SK-N-SH (cell line): Measurements from ENCODE around the gene LYRM7. TPM values are rescaled to one million over a fixed set of nuclear protein-coding genes. Genes with fewer than 3 reads are reported as not detected.

Experiments used
- CTCF ChIA-PET: fragments of 300-600, 350-600 bp; formaldehyde crosslinking; extraction: SDS; loops from one replicate; lab custom pipeline; 2021; lab: Yijun Ruan, JAX
- POLR2A ChIA-PET: fragments of 350-600 bp; sonication (Branson Sonifier 250); formaldehyde crosslinking; extraction: SDS; loops from one replicate; lab custom pipeline; 2020; ENCODE audit warnings: antibody characterized with exemption, inconsistent platforms; lab: Yijun Ruan, JAX
- DNase-seq: peaks from one replicate; pipeline ENCODE4 v3.0.0; 2012
- H2AFZ ChIP-seq: fragments of 200-600 bp; sonication (generic); 2 replicates; pipeline ENCODE4 v1.8.1; 2016; ENCODE audit warnings: antibody characterized with exemption, mild to moderate bottlenecking, low read depth
- H3F3A ChIP-seq: fragments of 200-600 bp; sonication (generic); replicated peaks from 2 replicates; pipeline ENCODE3; 2016; ENCODE audit warnings: antibody characterized with exemption, mild to moderate bottlenecking; ENCODE audit not compliant: insufficient read depth
- H3K27ac ChIP-seq, 2 experiments: fragments of 200-500 bp in 1 of 2; fragments of 200-600 bp in 1 of 2; sonication (Bioruptor generic) in 1 of 2; sonication (generic), shearing (Covaris generic) in 1 of 2; 2 replicates each; pipeline versions ENCODE4 v1.5.1 to v1.6.1; 2014 to 2016; ENCODE audit warnings: low read depth in 2 of 2, inconsistent platforms in 1 of 2, low read length in 1 of 2, mild to moderate bottlenecking in 1 of 2, mixed read lengths in 1 of 2
- H3K27me3 ChIP-seq: fragments of 200-600 bp; sonication (generic), shearing (Covaris generic); 2 replicates; pipeline ENCODE4 v1.6.1; 2016; ENCODE audit warnings: mixed run types; ENCODE audit not compliant: insufficient read depth
- H3K36me3 ChIP-seq, 2 experiments: fragments of 200-500 bp in 1 of 2; fragments of 200-600 bp in 1 of 2; sonication (Bioruptor generic) in 1 of 2; sonication (generic) in 1 of 2; replicated peaks in 1 of 2; 2 replicates each; pipeline versions ENCODE3 to v1.5.1; 2014 to 2016; ENCODE audit warnings: low read length in 1 of 2, mild to moderate bottlenecking in 1 of 2; ENCODE audit not compliant: insufficient read depth in 2 of 2, control insufficient read depth in 1 of 2
- H3K4me1 ChIP-seq, 2 experiments: fragments of 200-500 bp in 1 of 2; fragments of 200-600 bp in 1 of 2; sonication (Bioruptor generic) in 1 of 2; sonication (generic), shearing (Covaris generic) in 1 of 2; 2 replicates each; pipeline versions ENCODE4 v1.5.1 to v1.6.1; 2014 to 2016; ENCODE audit warnings: low read depth in 1 of 2, low read length in 1 of 2, mixed run types in 1 of 2; ENCODE audit not compliant: insufficient read depth in 2 of 2, control insufficient read depth in 1 of 2
- H3K4me2 ChIP-seq: fragments of 200-600 bp; sonication (generic), shearing (Covaris generic); 2 replicates; pipeline ENCODE4 v1.6.1; 2017; ENCODE audit warnings: mixed run types
- H3K4me3 ChIP-seq, 2 experiments: fragments of 200-500 bp in 1 of 2; fragments of 200-600 bp in 1 of 2; sonication (Bioruptor generic) in 1 of 2; sonication (generic), shearing (Covaris generic) in 1 of 2; 2 replicates each; pipeline versions ENCODE4 v1.5.1 to v1.8.1; 2014 to 2016; ENCODE audit warnings: low read depth in 2 of 2, inconsistent platforms in 1 of 2, low read length in 1 of 2, mild to moderate bottlenecking in 1 of 2, mixed read lengths in 1 of 2, moderate library complexity in 1 of 2
- H3K79me2 ChIP-seq: fragments of 200-600 bp; sonication (generic); 2 replicates; pipeline ENCODE4 v1.8.1; 2017; ENCODE audit warnings: mild to moderate bottlenecking; ENCODE audit not compliant: insufficient read depth
- H3K9ac ChIP-seq: fragments of 200-600 bp; sonication (generic); 2 replicates; pipeline ENCODE4 v1.6.1; 2017; ENCODE audit warnings: mixed run types
- H3K9me2 ChIP-seq: fragments of 200-600 bp; sonication (generic); 2 replicates; pipeline ENCODE4 v1.6.1; 2017; ENCODE audit warnings: mixed run types
- H3K9me3 ChIP-seq: fragments of 200-600 bp; sonication (generic); 2 replicates; pipeline ENCODE4 v1.6.1; 2017; ENCODE audit warnings: mixed run types, mild to moderate bottlenecking, moderate library complexity
- H4K20me1 ChIP-seq: fragments of 200-600 bp; sonication (generic); 2 replicates; pipeline ENCODE4 v1.6.1; 2017; ENCODE audit warnings: mild to moderate bottlenecking, mixed run types; ENCODE audit not compliant: insufficient read depth
- CHD2 ChIP-seq: fragments of 150-350 bp; IDR thresholded peaks from 2 replicates; pipeline ENCODE4 v1.6.1; 2018; ENCODE audit warnings: low read length; ENCODE audit not compliant: partially characterized antibody
- CTCF ChIP-seq: fragments of 200-600 bp; sonication (generic); IDR thresholded peaks from 2 replicates; pipeline ENCODE4 v1.6.1; 2017; ENCODE audit warnings: antibody characterized with exemption, mild to moderate bottlenecking, moderate library complexity
- EP300 ChIP-seq, 2 experiments: IDR thresholded peaks; 2 replicates each; pipeline versions ENCODE4 v1.4.0 to v1.6.1; 2012; ENCODE audit warnings: borderline replicate concordance in 1 of 2, low read depth in 1 of 2, low read length in 1 of 2
- FOXJ3 ChIP-seq: sonication (generic); formaldehyde crosslinking; IDR thresholded peaks from 2 replicates; pipeline ENCODE4 v1.5.1; 2020; ENCODE audit warnings: mild to moderate bottlenecking, missing genetic modification reagents
- FOXM1 ChIP-seq: IDR thresholded peaks from 2 replicates; pipeline ENCODE4 v1.4.0; 2012; ENCODE audit warnings: low read depth, mild to moderate bottlenecking
- GABPA ChIP-seq: IDR thresholded peaks from 2 replicates; pipeline ENCODE4 v1.4.0; 2012; ENCODE audit warnings: low read depth, mild to moderate bottlenecking
- GATA2 ChIP-seq: sonication (generic); formaldehyde crosslinking; IDR thresholded peaks from 2 replicates; pipeline ENCODE4 v1.5.0; 2020; ENCODE audit warnings: mild to moderate bottlenecking, missing genetic modification reagents
- MXI1 ChIP-seq: IDR thresholded peaks from 2 replicates; pipeline ENCODE4 v1.6.1; 2012; ENCODE audit warnings: mild to moderate bottlenecking, low read depth, low read length, improper control_type of control experiment
- NFIC ChIP-seq: IDR thresholded peaks from 2 replicates; pipeline ENCODE4 v1.4.0; 2012; ENCODE audit warnings: borderline replicate concordance
- POLR2AphosphoS5 ChIP-seq: IDR thresholded peaks from 2 replicates; pipeline ENCODE4 v1.6.1; 2012; ENCODE audit warnings: low read depth, low read length
- RAD21 ChIP-seq: IDR thresholded peaks from 2 replicates; pipeline ENCODE4 v1.6.1; 2012; ENCODE audit warnings: mild to moderate bottlenecking, low read length
- RCOR1 ChIP-seq: fragments of 150-350 bp; IDR thresholded peaks from 2 replicates; pipeline ENCODE4 v1.6.1; 2017; ENCODE audit warnings: antibody characterized with exemption, low read length
- RFX5 ChIP-seq: IDR thresholded peaks from 2 replicates; pipeline ENCODE4 v1.6.1; 2012; ENCODE audit warnings: mild to moderate bottlenecking, improper control_type of control experiment, low read length
- RXRA ChIP-seq: IDR thresholded peaks from 2 replicates; pipeline ENCODE4 v1.4.0; 2012; ENCODE audit warnings: low read depth, mild to moderate bottlenecking, borderline replicate concordance
- SIN3A ChIP-seq: IDR thresholded peaks from 2 replicates; pipeline ENCODE4 v1.6.1; 2012; ENCODE audit warnings: low read depth, mild to moderate bottlenecking, low read length, moderate library complexity, borderline replicate concordance
- TEAD4 ChIP-seq: IDR thresholded peaks from 2 replicates; pipeline ENCODE4 v1.4.0; 2012; ENCODE audit warnings: mild to moderate bottlenecking, borderline replicate concordance; ENCODE audit not compliant: insufficient read depth
- USF2 ChIP-seq: fragments of 150-350 bp; IDR thresholded peaks from 2 replicates; pipeline ENCODE4 v1.6.1; 2017; ENCODE audit warnings: antibody characterized with exemption, low read length, low read depth, borderline replicate concordance
- YY1 ChIP-seq: IDR thresholded peaks from 2 replicates; pipeline ENCODE4 v1.4.0; 2012; ENCODE audit warnings: low read depth, mild to moderate bottlenecking
- ZBTB33 ChIP-seq: IDR thresholded peaks from 2 replicates; pipeline ENCODE4 v1.4.0; 2012; ENCODE audit warnings: low read depth, borderline replicate concordance
- WGBS: methylation state at CpG from one replicate; pipeline ENCODE4 v1.1.6; 2017; ENCODE audit warnings: low lambda C conversion rate; 5-methylcytosine and 5-hydroxymethylcytosine counted together
- polyA plus RNA-seq, 3 experiments: library from polyadenylated mRNA; depleted of rRNA; stranded (reverse); fragments of >200 nt; gene quantifications; 2 replicates each; pipeline ENCODE4 v1.2.3, GENCODE V29; 2012

Gene LYRM7
- polyA plus RNA-seq, 1 of the 3 experiments (the other 2 are of a cell fraction), result 1.4 TPM

- Histone ChIP-seq H3K4me1 (peaks cover 10 to 14% of the 10 kb centered on the region in 2 experiments; a peak in 3 of 4 replicates), H4K20me1 (no peaks in the 10 kb centered on the region), H3K4me3 (no peak overlapping the region), H3K79me2 (peaks cover 27% of the 10 kb centered on the region), H3K36me3 (peaks cover 0 to under 1% of the 10 kb centered on the region in 2 experiments), H3K9ac (no peak overlapping the region), H3K4me2 (no peak overlapping the region), H2AFZ (no peak overlapping the region), H3K9me2 (no peaks in the 10 kb centered on the region), H3K9me3 (no peaks in the 10 kb centered on the region), H3K27me3 (no peaks in the 10 kb centered on the region), H3K27ac (no peak overlapping the region), H3F3A (peaks cover 12% of the 10 kb centered on the region)
- ChIA-PET CTCF (no interaction called here), POLR2A (no interaction called here)
- DNase-seq, result no peak
- WGBS, result 87% methylated on average over 5 of the region's 5 CpGs
- TF ChIP-seq MXI1, result no peak
- no peak for TF ChIP-seq FOXJ3 (CRISPR knock-in tag)
- no peak for TF ChIP-seq NFIC
- TF ChIP-seq RFX5, result no peak
- no peak for TF ChIP-seq POLR2AphosphoS5
- no peak for TF ChIP-seq YY1
- TF ChIP-seq CTCF, result no peak
- no peak for TF ChIP-seq CHD2
- no peak for TF ChIP-seq FOXM1
- TF ChIP-seq GABPA, result no peak
- no peak for TF ChIP-seq GATA2 (CRISPR knock-in tag)
- no peak for TF ChIP-seq TEAD4
Observed at GRCh38 chr5:131167615-131168014, 3.1 kb upstream of the LYRM7 start.

DNA sequence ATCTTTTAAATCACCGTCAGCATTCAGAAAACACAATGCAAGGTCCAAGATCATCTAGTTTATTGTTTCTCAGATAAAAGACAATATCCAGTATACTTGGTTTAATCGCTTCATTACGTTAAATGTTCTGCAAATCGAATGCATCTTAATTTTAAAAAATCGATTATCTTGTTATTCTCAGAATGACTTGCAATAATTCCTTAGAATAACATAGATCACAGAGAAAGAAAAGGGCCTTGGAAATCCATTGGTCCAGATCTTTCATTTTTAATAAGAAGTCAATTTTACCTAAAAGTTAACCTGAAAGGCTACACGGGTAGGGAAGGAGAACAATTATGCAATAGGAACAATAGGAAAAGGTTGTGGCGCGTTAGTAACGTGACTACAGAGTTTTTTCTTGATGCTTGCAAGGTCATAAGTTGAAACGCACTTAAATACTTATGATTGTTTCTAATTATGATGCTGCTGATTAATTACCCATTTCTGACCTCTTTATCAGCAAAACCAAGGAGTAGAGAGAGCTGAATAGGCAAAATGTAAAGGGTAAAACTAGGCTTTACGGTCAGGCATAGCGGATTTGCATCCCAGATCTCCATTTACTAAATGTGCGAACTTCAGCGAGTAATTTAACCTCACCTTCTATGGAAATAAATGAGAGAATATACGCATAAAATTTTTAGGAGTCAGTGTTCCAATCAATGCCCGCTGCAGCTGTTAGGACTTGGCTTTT, 769 bp upstream of the LYRM7 start:
- CTCF ChIA-PET, result interaction anchor here (0.7 kb wide), 1 partner anchor 614 kb away, joined by 3 read pairs; no protein-coding TSS in a partner anchor
- 29% methylated on average over 16 of the region's 16 CpGs for WGBS
- peak overlapping the region; percentile 44 to 88 for H3K27ac ChIP-seq
- peaks cover 9 to 10% of the 10 kb centered on the region in 2 experiments; a peak in 3 of 4 replicates for H3K4me1 ChIP-seq
- H3K4me3 ChIP-seq, result peak overlapping the region; percentile 69 to 74
- H3K9me3 ChIP-seq, result no peaks in the 10 kb centered on the region
- peaks cover 4% of the 10 kb centered on the region for H3F3A ChIP-seq
- no peak for DNase-seq
- peak overlapping the region; percentile 81 for H3K9ac ChIP-seq
- H3K27me3 ChIP-seq, result no peaks in the 10 kb centered on the region
- peak overlapping the region; percentile 85 for H2AFZ ChIP-seq
- peak overlapping the region; percentile 87 for H3K4me2 ChIP-seq
- no peaks in the 10 kb centered on the region for H3K36me3 ChIP-seq
- no peaks in the 10 kb centered on the region for H4K20me1 ChIP-seq
- H3K9me2 ChIP-seq, result no peaks in the 10 kb centered on the region
- POLR2A ChIA-PET, result interaction anchor here (1.1 kb wide), 1 partner anchor 94 kb away, joined by 4 read pairs; the partner anchor contains the start of gene CDC42SE2
- H3K79me2 ChIP-seq, result peaks cover 4% of the 10 kb centered on the region
- no peak for TF ChIP-seq ZBTB33
- no peak for TF ChIP-seq USF2
- TF ChIP-seq SIN3A, result no peak
- no peak for TF ChIP-seq RCOR1
- TF ChIP-seq EP300 (IDR thresholded peaks at IDR 0.05; ENCODE audit: borderline replicate concordance in 1 of 2, low read depth in 1 of 2, low read length in 1 of 2), result no peak
- TF ChIP-seq RFX5, result no peak
- TF ChIP-seq CTCF, result no peak
- no peak for TF ChIP-seq RXRA
- no peak for TF ChIP-seq RAD21
- TF ChIP-seq FOXM1, result no peak
